Gastroesophageal sphincter (tissue), 3 donors: ENCODE measurements around the gene LGALSL.

Source experiments
- EP300 ChIP-seq: sonication (generic); formaldehyde crosslinking; IDR thresholded peaks from one replicate; pipeline ENCODE4 v1.6.1; 2017; ENCODE audit warnings: antibody characterized with exemption, mild to moderate bottlenecking
- POLR2A ChIP-seq, 2 donors: fragments of 450-650 bp; IDR thresholded peaks; one replicate each; pipeline ENCODE4 v1.6.1; 2017; ENCODE audit warnings: antibody characterized with exemption in 2 of 2, mild to moderate bottlenecking in 2 of 2, moderate library complexity in 1 of 2
- POLR2AphosphoS5 ChIP-seq: sonication (generic); formaldehyde crosslinking; IDR thresholded peaks from one replicate; pipeline ENCODE4 v1.6.1; 2017; ENCODE audit warnings: antibody characterized with exemption
- TF ChIP-seq, protein P1 (sequence below), 4 experiments: fragments of 200-600 bp in 2 of 4; fragments of 450-650 bp in 2 of 4; sonication (generic) in 1 of 4; IDR thresholded peaks; one replicate each; pipeline ENCODE4 v1.5.1; 2017 to 2019; ENCODE audit warnings: antibody characterized with exemption in 4 of 4, mild to moderate bottlenecking in 2 of 4, moderate library complexity in 2 of 4

DNA sequence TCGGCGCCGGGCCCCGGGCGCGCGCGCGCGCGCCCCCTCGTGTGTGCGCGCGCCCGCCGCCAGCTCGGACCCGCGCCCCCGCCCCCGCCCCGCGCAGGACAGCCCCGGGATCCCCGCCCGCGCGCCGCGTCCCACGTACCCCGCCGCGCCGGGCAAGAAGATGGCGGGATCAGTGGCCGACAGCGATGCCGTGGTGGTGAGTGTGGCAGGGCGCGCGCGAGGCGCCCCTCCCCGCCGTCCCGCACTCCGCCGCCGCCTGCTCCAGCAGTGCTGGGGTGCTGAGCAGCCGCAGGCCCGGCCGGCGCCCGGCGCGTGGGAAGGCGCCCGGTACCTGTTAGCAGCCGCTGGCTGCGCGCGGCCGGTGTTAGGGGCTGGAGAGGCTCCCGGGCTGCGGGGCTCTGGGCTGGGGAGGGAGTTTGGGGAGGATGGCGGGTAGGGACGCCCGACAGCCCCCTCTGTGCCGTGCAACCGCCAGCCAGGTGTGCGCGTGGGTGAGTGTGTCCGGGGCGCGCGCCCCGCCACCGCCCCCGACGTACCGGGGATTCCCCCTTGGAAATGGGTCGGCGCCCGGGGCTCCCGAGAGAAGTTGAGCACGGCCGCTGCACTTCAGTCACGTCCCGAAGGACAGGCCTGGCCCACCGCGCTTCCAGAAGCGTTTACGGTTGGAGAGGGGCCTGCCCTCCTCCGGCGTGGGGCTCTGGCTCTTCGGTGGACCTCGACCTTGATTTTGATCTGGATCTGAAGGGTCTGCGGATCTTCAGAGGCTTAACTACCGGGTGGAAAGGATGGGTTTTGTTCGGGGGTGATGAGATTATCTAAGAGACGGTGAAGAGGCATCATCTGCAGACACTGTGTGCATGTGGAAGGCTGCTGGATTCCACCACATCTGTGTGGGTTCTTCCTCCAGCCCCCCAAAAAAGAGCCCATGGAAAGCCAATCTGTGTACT lies 697 bp downstream of the LGALSL start:
- TF ChIP-seq, protein P1, sequence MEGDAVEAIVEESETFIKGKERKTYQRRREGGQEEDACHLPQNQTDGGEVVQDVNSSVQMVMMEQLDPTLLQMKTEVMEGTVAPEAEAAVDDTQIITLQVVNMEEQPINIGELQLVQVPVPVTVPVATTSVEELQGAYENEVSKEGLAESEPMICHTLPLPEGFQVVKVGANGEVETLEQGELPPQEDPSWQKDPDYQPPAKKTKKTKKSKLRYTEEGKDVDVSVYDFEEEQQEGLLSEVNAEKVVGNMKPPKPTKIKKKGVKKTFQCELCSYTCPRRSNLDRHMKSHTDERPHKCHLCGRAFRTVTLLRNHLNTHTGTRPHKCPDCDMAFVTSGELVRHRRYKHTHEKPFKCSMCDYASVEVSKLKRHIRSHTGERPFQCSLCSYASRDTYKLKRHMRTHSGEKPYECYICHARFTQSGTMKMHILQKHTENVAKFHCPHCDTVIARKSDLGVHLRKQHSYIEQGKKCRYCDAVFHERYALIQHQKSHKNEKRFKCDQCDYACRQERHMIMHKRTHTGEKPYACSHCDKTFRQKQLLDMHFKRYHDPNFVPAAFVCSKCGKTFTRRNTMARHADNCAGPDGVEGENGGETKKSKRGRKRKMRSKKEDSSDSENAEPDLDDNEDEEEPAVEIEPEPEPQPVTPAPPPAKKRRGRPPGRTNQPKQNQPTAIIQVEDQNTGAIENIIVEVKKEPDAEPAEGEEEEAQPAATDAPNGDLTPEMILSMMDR (IDR thresholded peaks at IDR 0.05) = no peak
- TF ChIP-seq EP300 = no peak
- no peak for TF ChIP-seq POLR2AphosphoS5
- no peak for TF ChIP-seq POLR2A (IDR thresholded peaks at IDR 0.05)
